GM23338 (cell line): ENCODE data around the gene SUV39H1. TPM values are rescaled to one million over a fixed set of nuclear protein-coding genes. Genes with fewer than 3 reads are reported as not detected.
"Not testable (repeated sequence)": the region's sequence is repeated elsewhere in the genome, so short reads cannot be mapped to it uniquely, and the experiment has no call there.

Experiments
- ATAC-seq: fragments of 200-7000 bp; cut with Tn5 transposase; 3 replicates; pipeline ENCODE4 v1.9.1; 2020
- DNase-seq: peaks from one replicate; pipeline ENCODE4 v3.0.0-alpha.2; 2015; ENCODE audit warnings: low spot score
- H2AFZ ChIP-seq: fragments of 200-600 bp; sonication (generic); 2 replicates; pipeline ENCODE4 v1.8.0; 2016; ENCODE audit warnings: antibody characterized with exemption, mild to moderate bottlenecking, moderate library complexity
- H3F3A ChIP-seq: fragments of 200-600 bp; sonication (generic); replicated peaks from 2 replicates; pipeline ENCODE4 v1.8.0; 2017; ENCODE audit warnings: antibody characterized with exemption, mixed run types, low read depth
- H3K27ac ChIP-seq: fragments of 200-600 bp; sonication (generic); 2 replicates; pipeline ENCODE4 v1.6.1; 2016; ENCODE audit warnings: low read depth
- H3K27me3 ChIP-seq: fragments of 200-600 bp; sonication (generic); 2 replicates; pipeline ENCODE4 v1.8.0; 2016; ENCODE audit warnings: mild to moderate bottlenecking, mixed run types, moderate library complexity; ENCODE audit not compliant: insufficient read depth
- H3K36me3 ChIP-seq: fragments of 200-600 bp; sonication (generic); 2 replicates; pipeline ENCODE4 v1.8.0; 2016; ENCODE audit warnings: mild to moderate bottlenecking; ENCODE audit not compliant: insufficient read depth
- H3K4me1 ChIP-seq: fragments of 200-600 bp; sonication (generic); 2 replicates; pipeline ENCODE4 v1.8.0; 2016; ENCODE audit warnings: mild to moderate bottlenecking, moderate library complexity; ENCODE audit not compliant: insufficient read depth
- H3K4me2 ChIP-seq: fragments of 200-600 bp; sonication (generic); 2 replicates; pipeline ENCODE4 v1.7.1; 2017; ENCODE audit warnings: mixed run types
- H3K4me3 ChIP-seq: fragments of 200-600 bp; sonication (generic); 2 replicates; pipeline ENCODE4 v1.6.1; 2016; ENCODE audit warnings: mixed run types
- H3K79me2 ChIP-seq: fragments of 200-600 bp; sonication (generic); replicated peaks from 2 replicates; pipeline ENCODE4 v1.8.0; 2017; ENCODE audit warnings: mild to moderate bottlenecking; ENCODE audit not compliant: insufficient read depth
- H3K9me2 ChIP-seq: fragments of 200-600 bp; sonication (generic); 2 replicates; pipeline ENCODE4 v1.8.0; 2017; ENCODE audit not compliant: insufficient read depth
- H4K20me1 ChIP-seq: fragments of 200-600 bp; sonication (generic); replicated peaks from 2 replicates; pipeline ENCODE4 v1.8.0; 2017; ENCODE audit warnings: mild to moderate bottlenecking; ENCODE audit not compliant: insufficient read depth
- H3K27ac Mint-ChIP-seq: 2 replicates; pipeline ENCODE4 v1.8.0; 2020; ENCODE audit warnings: inconsistent platforms, mild to moderate bottlenecking, moderate library complexity, mixed read lengths
- H3K27me3 Mint-ChIP-seq: 3 replicates; pipeline ENCODE4 v1.8.0; 2022; ENCODE audit warnings: low read depth, mild to moderate bottlenecking, moderate library complexity, mixed read lengths, inconsistent platforms; ENCODE audit not compliant: insufficient read depth, poor library complexity
- H3K36me3 Mint-ChIP-seq: 3 replicates; pipeline ENCODE4 v1.8.0; 2021; ENCODE audit warnings: low read depth, mild to moderate bottlenecking, inconsistent platforms, moderate library complexity, mixed read lengths
- H3K4me1 Mint-ChIP-seq: 3 replicates; pipeline ENCODE4 v1.8.0; 2020; ENCODE audit warnings: mild to moderate bottlenecking, inconsistent platforms, mixed read lengths
- H3K4me3 Mint-ChIP-seq: 3 replicates; pipeline ENCODE4 v1.8.0; 2021; ENCODE audit warnings: moderate library complexity, mild to moderate bottlenecking, inconsistent platforms, mixed read lengths
- H3K9me3 Mint-ChIP-seq: 3 replicates; pipeline ENCODE4 v1.8.0; 2020; ENCODE audit warnings: moderate library complexity, mild to moderate bottlenecking, inconsistent platforms, mixed read lengths
- CTCF ChIP-seq, 2 experiments: fragments of 200-600 bp in 1 of 2; sonication (generic) in 1 of 2; conservative IDR thresholded peaks; 2 replicates each; pipeline versions ENCODE4 v1.5.1 to v1.6.1; 2016 to 2017; ENCODE audit warnings: antibody characterized with exemption in 2 of 2, low read depth in 2 of 2, mild to moderate bottlenecking in 2 of 2, moderate library complexity in 1 of 2
- ETS1 ChIP-seq: IDR thresholded peaks from 2 replicates; pipeline ENCODE4 v1.6.1; 2016; ENCODE audit warnings: antibody characterized with exemption
- EZH2 ChIP-seq: fragments of 200-600 bp; sonication (generic); IDR thresholded peaks from one replicate; pipeline ENCODE4 v1.8.0; 2017; ENCODE audit warnings: antibody characterized with exemption, mild to moderate bottlenecking, low read depth; ENCODE audit not compliant: unreplicated experiment
- NANOG ChIP-seq: IDR thresholded peaks from 2 replicates; pipeline ENCODE4 v1.6.1; 2016; ENCODE audit warnings: antibody characterized with exemption, borderline replicate concordance
- POLR2AphosphoS5 ChIP-seq: IDR thresholded peaks from 2 replicates; pipeline ENCODE4 v1.6.1; 2016; ENCODE audit warnings: antibody characterized with exemption, low read depth
- ZNF462 ChIP-seq: fragments of 250-450 bp; sonication (Bioruptor Pico); IDR thresholded peaks from 2 replicates; pipeline ENCODE4 v1.5.0; 2020; ENCODE audit warnings: mild to moderate bottlenecking, moderate library complexity
- polyA plus RNA-seq: library from polyadenylated mRNA; unstranded; fragments of >200 nt; fragmentation: Nextera tagmentation; extraction: Ambion mirVana; gene quantifications from 2 replicates; pipeline ENCODE4 v1.2.1, GENCODE V29; 2016
- total RNA-seq: library from RNA; depleted of rRNA; stranded (reverse); fragments of >200 nt; shearing (Covaris generic); gene quantifications from 2 replicates; pipeline ENCODE4 v1.2.3, GENCODE V29; 2014

Gene SUV39H1
- total and polyA plus RNA-seq, 2 experiments from 2014 or later = 9.5 to 15.2 TPM

- TF ChIP-seq CTCF (conservative IDR thresholded peaks at IDR 0.05; ENCODE audit: low read depth in 2 of 2) (no peak), NANOG (no peak), POLR2AphosphoS5 (no peak), EZH2 (no peak)
Observed at GRCh38 chrX:48689208-48689920, 7.2 kb upstream of the SUV39H1 start (continued).

GRCh38 chrX:48691746-48692145 is 4.8 kb upstream of the SUV39H1 start:
- H3K9me3 Mint-ChIP-seq, H3F3A ChIP-seq, H3K4me3 Mint-ChIP-seq: not testable (repeated sequence)

GRCh38 chrX:48694776-48695533 is 1.6 kb upstream of the SUV39H1 start:
- Histone ChIP-seq H3K9me2 (no peaks in the 10 kb centered on the region), H3K4me2 (no peak overlapping the region), H3K27me3 (no peaks in the 10 kb centered on the region), H3F3A (no peaks in the 10 kb centered on the region), H3K4me1 (peaks cover 8% of the 10 kb centered on the region; the same call in 1 of the 2 replicates), H3K27ac (no peak overlapping the region), H3K79me2 (peaks cover 9% of the 10 kb centered on the region), H2AFZ (no peak overlapping the region), H3K36me3 (no peaks in the 10 kb centered on the region), H4K20me1 (no peaks in the 10 kb centered on the region), H3K4me3 (no peak overlapping the region)
- ATAC-seq = no peak
- Mint-ChIP-seq H3K36me3 (peaks cover 12% of the 10 kb centered on the region), H3K4me3 (peak overlapping the region; percentile 91), H3K4me1 (peaks cover 41% of the 10 kb centered on the region), H3K27me3 (peaks cover 5% of the 10 kb centered on the region), H3K27ac (no peak overlapping the region), H3K9me3 (no peaks in the 10 kb centered on the region; the same call in 2 of the 3 replicates)
- DNase-seq = no peak
- no peak for TF ChIP-seq POLR2AphosphoS5
- TF ChIP-seq ETS1 = no peak
- TF ChIP-seq ZNF462 = no peak
- no peak for TF ChIP-seq NANOG

More at GRCh38 chrX:48691746-48692145, 4.8 kb upstream of the SUV39H1 start:
- not testable (repeated sequence) for H3K27ac Mint-ChIP-seq, H3K4me3 ChIP-seq, H3K36me3 Mint-ChIP-seq, H2AFZ ChIP-seq, H3K9me2 ChIP-seq, H3K27me3 ChIP-seq, H3K4me1 ChIP-seq, H4K20me1 ChIP-seq, H3K27ac ChIP-seq, DNase-seq, H3K36me3 ChIP-seq, H3K4me2 ChIP-seq, H3K27me3 Mint-ChIP-seq, H3K79me2 ChIP-seq, ATAC-seq
- peaks cover 19% of the 10 kb centered on the region for H3K4me1 Mint-ChIP-seq
